ENCODE results near the gene LRATD1.

The LRATD1 gene

GRCh38 chr2:14632133-14632936, at the start of gene LRATD1:
Gene LRATD1, plus strand, starts transcription at chr2:14632717. Its CDS starts 1,263 bp downstream, at chr2:14633980.
- no peak within 1 kb of the TSS for H3K27ac Mint-ChIP-seq
- H3K9me3 Mint-ChIP-seq: peaks cover 11% of the 10 kb centered on the region
- H3K4me1 Mint-ChIP-seq: no peaks in the 10 kb centered on the region
- peaks cover 2% of the 10 kb centered on the region for H3K36me3 Mint-ChIP-seq
- peaks cover 45% of the 10 kb centered on the region for H3K27me3 Mint-ChIP-seq
- no peak within 1 kb of the TSS for H3K4me3 Mint-ChIP-seq

- H3K4me1 Mint-ChIP-seq: no peaks in the 10 kb centered on the region
- peaks cover 5% of the 10 kb centered on the region for H3K9me3 Mint-ChIP-seq
- no peak overlapping the region for H3K4me3 Mint-ChIP-seq
- peaks cover 4% of the 10 kb centered on the region for H3K27me3 Mint-ChIP-seq
- H3K36me3 Mint-ChIP-seq: no peaks in the 10 kb centered on the region
- H3K27ac Mint-ChIP-seq: no peak overlapping the region
These were observed 49.5 kb upstream of the LRATD1 start for GRCh38 chr2:14583059-14583458.

DNA sequence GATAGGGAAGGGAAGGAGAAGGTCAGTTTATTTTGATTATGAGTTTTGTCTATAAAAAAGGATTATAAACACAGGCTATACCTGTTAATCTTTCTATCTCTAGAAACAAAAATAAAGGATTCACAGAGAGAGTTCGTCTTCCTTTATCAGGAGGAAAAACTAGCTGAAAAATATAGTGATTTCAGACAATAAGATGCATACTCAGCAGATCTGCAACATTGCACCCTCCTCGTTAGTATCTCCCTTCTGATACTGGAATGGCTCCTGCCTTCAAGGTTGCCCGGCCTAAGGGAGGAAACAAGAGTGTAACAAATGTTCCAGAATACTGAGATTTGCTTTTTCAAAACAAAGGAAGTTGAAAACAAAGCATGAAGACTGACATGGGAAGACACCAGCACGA, 48.7 kb upstream of the LRATD1 start:
- Mint-ChIP-seq H3K27ac (no peak overlapping the region), H3K9me3 (peaks cover 8% of the 10 kb centered on the region), H3K36me3 (no peaks in the 10 kb centered on the region)

DNA sequence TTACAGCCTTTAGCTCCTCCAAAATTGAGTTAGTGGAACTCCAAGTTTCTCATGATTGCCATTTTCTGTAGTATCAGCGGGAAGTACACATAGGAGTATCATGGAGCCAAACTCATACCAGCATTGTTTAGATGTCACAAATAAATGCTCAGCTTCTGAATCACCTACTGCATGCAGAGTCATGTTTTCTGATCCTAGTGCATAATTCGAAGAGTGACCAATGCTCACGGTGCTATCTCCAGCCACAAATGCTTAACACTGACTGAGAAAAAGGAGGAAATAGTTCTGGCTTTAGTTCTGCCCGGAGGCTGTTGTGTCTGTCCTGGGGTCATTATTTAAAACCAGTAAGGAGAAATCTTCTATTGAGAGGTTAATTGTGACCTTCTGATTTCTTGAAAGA, 45.4 kb upstream of the LRATD1 start:
- peaks cover 2% of the 10 kb centered on the region for H3K27me3 Mint-ChIP-seq
- peaks cover 8% of the 10 kb centered on the region for H3K9me3 Mint-ChIP-seq
- H3K4me1 Mint-ChIP-seq: no peaks in the 10 kb centered on the region
- no peaks in the 10 kb centered on the region for H3K36me3 Mint-ChIP-seq
- H3K4me3 Mint-ChIP-seq: no peak overlapping the region
- no peak overlapping the region for H3K27ac Mint-ChIP-seq

More for the DNA sequence above, 48.7 kb upstream of the LRATD1 start:
- H3K4me3 Mint-ChIP-seq: no peak overlapping the region
- H3K27me3 Mint-ChIP-seq: peaks cover 4% of the 10 kb centered on the region
- H3K4me1 Mint-ChIP-seq: no peaks in the 10 kb centered on the region

GRCh38 chr2:14601156-14601770, 31.3 kb upstream of the LRATD1 start:
- H3K27ac Mint-ChIP-seq: no peak overlapping the region
- no peaks in the 10 kb centered on the region for H3K27me3 Mint-ChIP-seq
- H3K36me3 Mint-ChIP-seq: no peaks in the 10 kb centered on the region
- no peaks in the 10 kb centered on the region for H3K9me3 Mint-ChIP-seq
- no peak overlapping the region for H3K4me3 Mint-ChIP-seq
- H3K4me1 Mint-ChIP-seq: no peaks in the 10 kb centered on the region

GRCh38 chr2:14602309-14602708, 30.2 kb upstream of the LRATD1 start:
- H3K4me1 Mint-ChIP-seq: no peaks in the 10 kb centered on the region
- H3K36me3 Mint-ChIP-seq: no peaks in the 10 kb centered on the region
- H3K9me3 Mint-ChIP-seq: no peaks in the 10 kb centered on the region
- H3K4me3 Mint-ChIP-seq: no peak overlapping the region
- peaks cover 1% of the 10 kb centered on the region for H3K27me3 Mint-ChIP-seq
- H3K27ac Mint-ChIP-seq: no peak overlapping the region

DNA sequence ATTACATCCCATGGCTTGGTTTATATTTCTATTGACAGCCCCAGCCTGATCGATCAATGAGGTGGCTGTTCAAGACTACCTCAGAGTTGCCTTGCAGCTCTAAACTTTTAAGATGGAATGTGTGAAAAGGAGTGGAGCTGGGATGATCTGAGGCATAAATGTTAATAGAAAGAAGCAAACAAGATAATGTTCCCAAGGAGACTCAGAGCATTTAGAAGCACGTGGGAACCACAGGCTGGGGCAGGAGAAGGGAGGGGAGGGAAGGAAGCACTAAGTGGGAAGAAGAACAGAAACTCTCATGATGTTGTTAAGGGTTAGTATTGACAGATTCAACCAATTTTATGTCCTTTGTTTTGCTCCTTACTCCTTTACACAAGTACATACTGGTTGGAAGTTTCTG, 28.8 kb upstream of the LRATD1 start:
- H3K4me3 Mint-ChIP-seq: no peak overlapping the region
- no peak overlapping the region for H3K27ac Mint-ChIP-seq
- no peaks in the 10 kb centered on the region for H3K9me3 Mint-ChIP-seq
- peaks cover 1% of the 10 kb centered on the region for H3K27me3 Mint-ChIP-seq
- H3K36me3 Mint-ChIP-seq: no peaks in the 10 kb centered on the region
- no peaks in the 10 kb centered on the region for H3K4me1 Mint-ChIP-seq

- Mint-ChIP-seq H3K27me3 (peaks cover 1% of the 10 kb centered on the region), H3K36me3 (no peaks in the 10 kb centered on the region), H3K4me3 (no peak overlapping the region), H3K9me3 (no peaks in the 10 kb centered on the region), H3K4me1 (no peaks in the 10 kb centered on the region), H3K27ac (no peak overlapping the region)
These were observed 24.3 kb upstream of the LRATD1 start for GRCh38 chr2:14608245-14608644.

GRCh38 chr2:14614017-14614416, 18.5 kb upstream of the LRATD1 start:
- H3K4me3 Mint-ChIP-seq: no peak overlapping the region
- no peaks in the 10 kb centered on the region for H3K4me1 Mint-ChIP-seq
- no peaks in the 10 kb centered on the region for H3K9me3 Mint-ChIP-seq
- H3K27ac Mint-ChIP-seq: no peak overlapping the region
- H3K36me3 Mint-ChIP-seq: no peaks in the 10 kb centered on the region
- H3K27me3 Mint-ChIP-seq: peaks cover 1% of the 10 kb centered on the region

- H3K9me3 Mint-ChIP-seq: no peaks in the 10 kb centered on the region
- H3K27me3 Mint-ChIP-seq: peaks cover 1% of the 10 kb centered on the region
- no peaks in the 10 kb centered on the region for H3K36me3 Mint-ChIP-seq
- no peaks in the 10 kb centered on the region for H3K4me1 Mint-ChIP-seq
- H3K27ac Mint-ChIP-seq: no peak overlapping the region
- H3K4me3 Mint-ChIP-seq: no peak overlapping the region
These were observed 17.4 kb upstream of the LRATD1 start for GRCh38 chr2:14615121-14615520.

GRCh38 chr2:14615760-14616159, 16.8 kb upstream of the LRATD1 start:
- peaks cover 1% of the 10 kb centered on the region for H3K27me3 Mint-ChIP-seq
- H3K36me3 Mint-ChIP-seq: no peaks in the 10 kb centered on the region
- no peaks in the 10 kb centered on the region for H3K9me3 Mint-ChIP-seq
- no peak overlapping the region for H3K4me3 Mint-ChIP-seq
- no peaks in the 10 kb centered on the region for H3K4me1 Mint-ChIP-seq
- H3K27ac Mint-ChIP-seq: no peak overlapping the region

DNA sequence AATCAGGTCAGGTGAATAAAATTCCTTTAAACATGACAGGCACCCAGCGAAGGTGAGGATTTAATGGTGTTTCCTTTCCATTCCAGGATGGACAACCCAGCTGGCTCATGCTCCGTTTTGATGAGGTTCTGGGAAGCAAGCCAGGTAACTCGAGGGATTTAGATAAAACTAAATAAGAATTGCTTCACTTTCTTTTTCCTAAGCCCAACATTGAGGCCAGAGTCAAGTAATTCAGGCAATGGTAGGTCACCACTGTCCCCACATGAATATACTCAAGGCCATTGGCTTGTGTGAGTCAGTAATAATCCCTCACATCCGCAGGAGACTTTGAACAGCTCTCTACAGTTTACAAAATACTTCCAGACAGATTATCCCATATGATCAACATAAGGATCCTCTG, 16.2 kb upstream of the LRATD1 start:
- no peaks in the 10 kb centered on the region for H3K4me1 Mint-ChIP-seq
- no peak overlapping the region for H3K27ac Mint-ChIP-seq

GRCh38 chr2:14616950-14617349, 15.6 kb upstream of the LRATD1 start:
- Mint-ChIP-seq H3K4me3 (no peak overlapping the region), H3K9me3 (no peaks in the 10 kb centered on the region), H3K27me3 (peaks cover 1% of the 10 kb centered on the region), H3K4me1 (no peaks in the 10 kb centered on the region), H3K27ac (no peak overlapping the region), H3K36me3 (no peaks in the 10 kb centered on the region)

More for the DNA sequence above, 16.2 kb upstream of the LRATD1 start:
- no peaks in the 10 kb centered on the region for H3K36me3 Mint-ChIP-seq
- H3K9me3 Mint-ChIP-seq: no peaks in the 10 kb centered on the region
- H3K27me3 Mint-ChIP-seq: peaks cover 1% of the 10 kb centered on the region
- no peak overlapping the region for H3K4me3 Mint-ChIP-seq

DNA sequence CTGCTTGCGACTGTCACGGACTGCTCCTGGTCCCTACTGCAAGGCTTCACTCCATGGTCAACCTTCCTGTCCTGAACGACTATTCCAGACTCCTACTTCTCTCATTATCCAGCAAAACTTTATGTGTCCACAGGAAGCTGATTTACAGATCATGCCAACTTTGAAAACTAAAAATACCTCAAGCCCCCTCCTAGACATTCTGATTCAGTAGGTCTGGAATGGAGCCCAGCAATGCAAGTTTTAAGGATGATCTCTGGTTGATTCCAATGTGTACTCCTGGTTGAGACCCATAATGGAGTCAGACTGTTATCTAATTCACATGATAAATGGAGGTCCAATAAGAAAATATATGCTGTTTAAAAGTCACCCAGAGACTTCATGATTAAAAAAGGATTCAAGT, 13.1 kb upstream of the LRATD1 start:
- H3K9me3 Mint-ChIP-seq: no peaks in the 10 kb centered on the region
- H3K27me3 Mint-ChIP-seq: peaks cover 1% of the 10 kb centered on the region
- no peak overlapping the region for H3K27ac Mint-ChIP-seq
- no peak overlapping the region for H3K4me3 Mint-ChIP-seq
- no peaks in the 10 kb centered on the region for H3K36me3 Mint-ChIP-seq
- no peaks in the 10 kb centered on the region for H3K4me1 Mint-ChIP-seq

- no peak overlapping the region for H3K27ac Mint-ChIP-seq
- no peaks in the 10 kb centered on the region for H3K9me3 Mint-ChIP-seq
- peaks cover 1% of the 10 kb centered on the region for H3K27me3 Mint-ChIP-seq
- H3K4me1 Mint-ChIP-seq: no peaks in the 10 kb centered on the region
- H3K4me3 Mint-ChIP-seq: no peak overlapping the region
- no peaks in the 10 kb centered on the region for H3K36me3 Mint-ChIP-seq
These were observed 11.4 kb upstream of the LRATD1 start for GRCh38 chr2:14621114-14621513.

- H3K9me3 Mint-ChIP-seq: no peaks in the 10 kb centered on the region
- peaks cover 1% of the 10 kb centered on the region for H3K27me3 Mint-ChIP-seq
- H3K27ac Mint-ChIP-seq: no peak overlapping the region
- no peaks in the 10 kb centered on the region for H3K36me3 Mint-ChIP-seq
- H3K4me1 Mint-ChIP-seq: no peaks in the 10 kb centered on the region
- no peak overlapping the region for H3K4me3 Mint-ChIP-seq
These were observed 10.5 kb upstream of the LRATD1 start for GRCh38 chr2:14621906-14622549.

Data from activated naive CD4-positive, alpha-beta T cell treated with anti-CD3 and anti-CD28 coated beads, Interleukin-2, amount 50 U/mL, for 24 hours (primary cell).